ENCODE data around the gene MMRN2.

The MMRN2 gene

GRCh38 chr10:86945361-86946212 is 11.8 kb downstream of the MMRN2 start:
- no peak for FAIRE-seq
- peak; percentile 25 for TF ChIP-seq CTCF (IDR thresholded peaks at IDR 0.05; ENCODE audit: insufficient read depth, missing control alignments)
- DNase-seq (ENCODE audit: insufficient read length, low spot score): no peak

- TF ChIP-seq CTCF (IDR thresholded peaks at IDR 0.05; ENCODE audit: insufficient read depth, missing control alignments): no peak
- FAIRE-seq (no peak), DNase-seq (ENCODE audit: insufficient read length, low spot score) (no peak)
Measured at GRCh38 chr10:86944907-86945306, 12.5 kb downstream of the MMRN2 start.

GRCh38 chr10:86944471-86944870 is 12.9 kb downstream of the MMRN2 start:
- FAIRE-seq (no peak), DNase-seq (ENCODE audit: insufficient read length, low spot score) (no peak)
- TF ChIP-seq CTCF (IDR thresholded peaks at IDR 0.05; ENCODE audit: insufficient read depth, missing control alignments): no peak

GRCh38 chr10:86944031-86944419 is 13.4 kb downstream of the MMRN2 start:
- DNase-seq (ENCODE audit: insufficient read length, low spot score) (no peak), FAIRE-seq (no peak)
- TF ChIP-seq CTCF (IDR thresholded peaks at IDR 0.05; ENCODE audit: insufficient read depth, missing control alignments): no peak

GRCh38 chr10:86943316-86944030 is 13.9 kb downstream of the MMRN2 start:
- FAIRE-seq (no peak), DNase-seq (ENCODE audit: insufficient read length, low spot score) (no peak)
- no peak for TF ChIP-seq CTCF (IDR thresholded peaks at IDR 0.05; ENCODE audit: insufficient read depth, missing control alignments)

- DNase-seq (ENCODE audit: insufficient read length, low spot score) (no peak), FAIRE-seq (no peak)
- TF ChIP-seq CTCF (IDR thresholded peaks at IDR 0.05; ENCODE audit: insufficient read depth, missing control alignments): no peak
Measured at GRCh38 chr10:86942441-86943315, 14.7 kb downstream of the MMRN2 start.
